ENCODE measurements around the gene CTTNBP2. TPM values are rescaled to one million over a fixed set of nuclear protein-coding genes. Genes with fewer than 3 reads are reported as not detected.

The CTTNBP2 gene
- total and polyA plus RNA-seq, 7 donors = 0.60 to 11.1 (median 4.9) TPM

- Histone ChIP-seq H3K27ac (no peak overlapping the region), H3K36me3 (peaks cover 0 to 21% (median 0%) of the 10 kb centered on the region in 4 donors), H3K9me3 (no peaks in the 10 kb centered on the region), H3K27me3 (no peaks in the 10 kb centered on the region), H3K4me1 (no peaks in the 10 kb centered on the region), H3K4me3 (no peak overlapping the region)
- TF ChIP-seq EP300 (IDR thresholded peaks at IDR 0.05) (no peak), POLR2A (IDR thresholded peaks at IDR 0.05) (no peak), POLR2AphosphoS5 (IDR thresholded peaks at IDR 0.05) (no peak)
- TF ChIP-seq, protein P1, sequence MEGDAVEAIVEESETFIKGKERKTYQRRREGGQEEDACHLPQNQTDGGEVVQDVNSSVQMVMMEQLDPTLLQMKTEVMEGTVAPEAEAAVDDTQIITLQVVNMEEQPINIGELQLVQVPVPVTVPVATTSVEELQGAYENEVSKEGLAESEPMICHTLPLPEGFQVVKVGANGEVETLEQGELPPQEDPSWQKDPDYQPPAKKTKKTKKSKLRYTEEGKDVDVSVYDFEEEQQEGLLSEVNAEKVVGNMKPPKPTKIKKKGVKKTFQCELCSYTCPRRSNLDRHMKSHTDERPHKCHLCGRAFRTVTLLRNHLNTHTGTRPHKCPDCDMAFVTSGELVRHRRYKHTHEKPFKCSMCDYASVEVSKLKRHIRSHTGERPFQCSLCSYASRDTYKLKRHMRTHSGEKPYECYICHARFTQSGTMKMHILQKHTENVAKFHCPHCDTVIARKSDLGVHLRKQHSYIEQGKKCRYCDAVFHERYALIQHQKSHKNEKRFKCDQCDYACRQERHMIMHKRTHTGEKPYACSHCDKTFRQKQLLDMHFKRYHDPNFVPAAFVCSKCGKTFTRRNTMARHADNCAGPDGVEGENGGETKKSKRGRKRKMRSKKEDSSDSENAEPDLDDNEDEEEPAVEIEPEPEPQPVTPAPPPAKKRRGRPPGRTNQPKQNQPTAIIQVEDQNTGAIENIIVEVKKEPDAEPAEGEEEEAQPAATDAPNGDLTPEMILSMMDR (IDR thresholded peaks at IDR 0.05) = no peak
- intact Hi-C loops (cut with DNase I) = no loop called here
- WGBS, 2 donors = 93 to 96% methylated on average over 9 of the region's 9 CpGs
- DNase-seq = no peak
Measured at GRCh38 chr7:117759950-117760640, 113.1 kb downstream of the CTTNBP2 start.

DNA sequence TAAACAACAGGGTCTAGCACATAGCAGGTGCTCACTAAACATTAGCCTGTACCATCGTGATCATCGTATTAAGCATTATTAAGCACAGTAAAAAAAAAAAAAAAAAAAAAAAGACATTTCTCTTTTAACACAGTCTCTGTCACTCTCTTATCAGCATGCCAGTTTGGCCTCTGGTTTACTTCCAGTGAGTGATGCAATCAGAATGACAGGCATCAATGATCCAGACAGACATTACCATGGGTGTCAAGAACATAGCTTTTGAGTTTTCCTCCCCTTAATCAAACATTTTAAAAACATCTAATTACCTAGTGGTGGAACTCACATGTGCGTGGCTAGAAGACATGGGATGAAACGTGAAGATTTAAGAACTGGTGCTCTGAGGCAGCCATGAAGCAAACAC, 115.8 kb downstream of the CTTNBP2 start:
- 96 to 97% methylated on average over 4 of the region's 4 CpGs for WGBS, 2 donors
- H3K27me3 ChIP-seq = no peaks in the 10 kb centered on the region
- H3K27ac ChIP-seq = no peak overlapping the region
- DNase-seq = no peak
- H3K4me1 ChIP-seq = no peaks in the 10 kb centered on the region
- TF ChIP-seq, protein P1 (IDR thresholded peaks at IDR 0.05) = no peak
- TF ChIP-seq POLR2A (IDR thresholded peaks at IDR 0.05) (no peak), POLR2AphosphoS5 (IDR thresholded peaks at IDR 0.05) (no peak), EP300 (IDR thresholded peaks at IDR 0.05) (no peak)
- no peaks in the 10 kb centered on the region for H3K9me3 ChIP-seq
- H3K36me3 ChIP-seq = peaks cover 0 to 21% (median 0%) of the 10 kb centered on the region in 4 donors
- intact Hi-C loops (cut with DNase I) = no loop called here
- H3K4me3 ChIP-seq = no peak overlapping the region

GRCh38 chr7:117756586-117757085, 116.6 kb downstream of the CTTNBP2 start:
- TF ChIP-seq, protein P1 (IDR thresholded peaks at IDR 0.05) = no peak
- no peak for TF ChIP-seq EP300 (IDR thresholded peaks at IDR 0.05)
- TF ChIP-seq POLR2AphosphoS5 (IDR thresholded peaks at IDR 0.05) = no peak
- no peak for TF ChIP-seq POLR2A (IDR thresholded peaks at IDR 0.05)
- no peak for DNase-seq
- Histone ChIP-seq H3K4me3 (no peak overlapping the region), H3K36me3 (peaks cover 0 to 21% (median 0%) of the 10 kb centered on the region in 4 donors), H3K9me3 (no peaks in the 10 kb centered on the region), H3K4me1 (no peaks in the 10 kb centered on the region), H3K27ac (no peak overlapping the region), H3K27me3 (no peaks in the 10 kb centered on the region)
- intact Hi-C loops (cut with DNase I) = no loop called here
- 67 to 88% methylated on average over 5 of the region's 5 CpGs for WGBS, 2 donors

DNA sequence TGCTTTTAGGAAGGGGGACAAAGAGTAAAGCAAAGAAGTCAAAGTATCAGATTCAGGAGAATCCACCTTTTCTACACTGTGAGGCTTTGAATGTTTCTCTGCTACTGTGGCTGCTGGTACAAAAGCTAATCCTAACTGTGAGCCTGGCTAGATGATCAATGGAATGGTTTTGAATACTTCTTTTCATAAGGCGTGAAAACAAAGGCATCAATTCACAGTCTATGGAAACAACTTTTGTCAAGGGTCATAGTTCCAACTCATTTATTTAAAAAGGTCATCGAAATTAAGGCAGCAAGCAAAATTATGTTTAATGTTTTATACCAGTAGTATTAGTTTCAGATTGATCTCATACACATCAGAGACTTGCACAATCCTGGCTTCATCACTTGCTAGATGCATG, 118.1 kb downstream of the CTTNBP2 start:
- H3K36me3 ChIP-seq = peaks cover 0 to 18% (median 0%) of the 10 kb centered on the region in 4 donors
- H3K4me1 ChIP-seq = no peaks in the 10 kb centered on the region
- no peak overlapping the region for H3K4me3 ChIP-seq
- intact Hi-C loops (cut with DNase I) = no loop called here
- TF ChIP-seq EP300 (IDR thresholded peaks at IDR 0.05) = no peak
- TF ChIP-seq POLR2AphosphoS5 (IDR thresholded peaks at IDR 0.05) = no peak
- TF ChIP-seq POLR2A (IDR thresholded peaks at IDR 0.05) = no peak
- TF ChIP-seq, protein P1 (IDR thresholded peaks at IDR 0.05) = no peak
- DNase-seq = no peak
- H3K27ac ChIP-seq = no peak overlapping the region
- H3K27me3 ChIP-seq = no peaks in the 10 kb centered on the region
- 88% methylated on average over 2 of the region's 2 CpGs for WGBS, 2 donors
- H3K9me3 ChIP-seq = no peaks in the 10 kb centered on the region
